GM19468 (cell line): ENCODE results near the gene RPS27A.
"Not testable (repeated sequence)": the region's sequence is repeated elsewhere in the genome, so short reads cannot be mapped to it uniquely, and the experiment has no call there.

Source experiments
- ATAC-seq: cut with Tn5 transposase; IDR thresholded peaks from one replicate; pipeline ENCODE4 v1.9.1; 2021; ENCODE audit warnings: mild to moderate bottlenecking, moderate library complexity, moderate number of reproducible peaks; ENCODE audit not compliant: unreplicated experiment; ENCODE audit errors: extremely low read depth

RPS27A gene

GRCh38 chr2:55232084-55232862 lies at the start of gene RPS27A, which contains the start of gene CLHC1:
Gene RPS27A, plus strand, starts transcription at chr2:55232688. Its CDS starts 137 bp downstream, at chr2:55232825.
Gene CLHC1, minus strand, starts transcription at chr2:55232293. Its CDS starts 9,882 bp downstream, at chr2:55222411.
- peak; percentile 53 for ATAC-seq

- not testable (repeated sequence) for ATAC-seq
Measured at GRCh38 chr2:55186837-55187236, 45.7 kb upstream of the RPS27A start.

GRCh38 chr2:55191888-55192287 lies 40.6 kb upstream of the RPS27A start:
- ATAC-seq = not testable (repeated sequence)

GRCh38 chr2:55196526-55196925 lies 36.0 kb upstream of the RPS27A start:
- ATAC-seq = no peak

- ATAC-seq = no peak
Measured at GRCh38 chr2:55200416-55200815, 32.1 kb upstream of the RPS27A start.

- ATAC-seq = no peak
Measured at GRCh38 chr2:55204536-55204935, 28.0 kb upstream of the RPS27A start.

- ATAC-seq = no peak
Measured at GRCh38 chr2:55204950-55205349, 27.5 kb upstream of the RPS27A start.

- no peak for ATAC-seq
Measured at GRCh38 chr2:55213822-55214221, 18.7 kb upstream of the RPS27A start.

- no peak for ATAC-seq
Measured at GRCh38 chr2:55223958-55224760, 8.3 kb upstream of the RPS27A start.

- no peak for ATAC-seq
Measured at GRCh38 chr2:55224761-55225261, 7.7 kb upstream of the RPS27A start.

- ATAC-seq = no peak
Measured at GRCh38 chr2:55225481-55226020, 6.9 kb upstream of the RPS27A start.

GRCh38 chr2:55227437-55228225 lies 4.9 kb upstream of the RPS27A start:
- not testable (repeated sequence) for ATAC-seq

GRCh38 chr2:55228226-55228563 lies 4.3 kb upstream of the RPS27A start:
- ATAC-seq = no peak

GRCh38 chr2:55229221-55229620 lies 3.3 kb upstream of the RPS27A start:
- ATAC-seq = no peak

- ATAC-seq = no peak
Measured at GRCh38 chr2:55230551-55230950, 1.9 kb upstream of the RPS27A start.

- ATAC-seq = no peak
Measured at GRCh38 chr2:55231546-55232083, 873 bp upstream of the RPS27A start.

- ATAC-seq = no peak
Measured at GRCh38 chr2:55232863-55233657, 572 bp downstream of the RPS27A start.

- ATAC-seq = no peak
Measured at GRCh38 chr2:55233658-55233940, 1.1 kb downstream of the RPS27A start.
